Tibial artery (tissue), 4 donors: ENCODE measurements around the gene SPANXN2.
"Not testable (repeated sequence)": the region's sequence is repeated elsewhere in the genome, so short reads cannot be mapped to it uniquely, and the experiment has no call there.

Experiments used
- DNase-seq, 2 donors: peaks; one replicate each; pipeline ENCODE4 v3.0.0-alpha.2; 2019
- H3K27ac ChIP-seq, 2 donors: fragments of 200-600 bp; sonication (generic) in 1 of 2; 1 replicate in 1 of 2; 2 replicates in 1 of 2; pipeline ENCODE4 v1.5.1; 2018 to 2019; ENCODE audit warnings: mild to moderate bottlenecking in 1 of 2
- H3K27me3 ChIP-seq, 2 donors: fragments of 200-600 bp; sonication (generic) in 1 of 2; one replicate each; pipeline versions ENCODE4 v1.5.1 to v1.6.0; 2016 to 2019
- H3K36me3 ChIP-seq, 3 donors: fragments of 200-600 bp; sonication (generic) in 2 of 3; one replicate each; pipeline ENCODE4 v1.5.1; 2016 to 2019; ENCODE audit warnings: mild to moderate bottlenecking in 2 of 3
- H3K4me1 ChIP-seq, 4 donors: fragments of 200-600 bp; sonication (generic) in 2 of 4; 1 replicate in 3 of 4; 2 replicates in 1 of 4; pipeline ENCODE4 v1.5.1; 2016 to 2019
- H3K4me3 ChIP-seq, 2 donors: fragments of 200-600 bp; sonication (generic) in 1 of 2; 1 replicate in 1 of 2; 2 replicates in 1 of 2; pipeline ENCODE4 v1.5.1; 2018 to 2019; ENCODE audit warnings: mild to moderate bottlenecking in 2 of 2
- H3K9me3 ChIP-seq, 3 donors: fragments of 200-600 bp; sonication (generic) in 1 of 3; one replicate each; pipeline ENCODE4 v1.5.1; 2016 to 2019
- intact Hi-C: fragments of 100-400 bp; cut with DNase I; formaldehyde crosslinking; loops from one replicate; pipeline ENCODE4 v1.15.0; 2023; ENCODE audit warnings: low total_unique reads
- TF ChIP-seq, protein P1 (sequence below), 2 experiments: fragments of 200-600 bp in 1 of 2; fragments of 450-650 bp in 1 of 2; IDR thresholded peaks; one replicate each; pipeline ENCODE4 v1.5.1; 2017 to 2019; ENCODE audit warnings: antibody characterized with exemption in 2 of 2, mild to moderate bottlenecking in 1 of 2, moderate library complexity in 1 of 2

The SPANXN2 gene, protein sequence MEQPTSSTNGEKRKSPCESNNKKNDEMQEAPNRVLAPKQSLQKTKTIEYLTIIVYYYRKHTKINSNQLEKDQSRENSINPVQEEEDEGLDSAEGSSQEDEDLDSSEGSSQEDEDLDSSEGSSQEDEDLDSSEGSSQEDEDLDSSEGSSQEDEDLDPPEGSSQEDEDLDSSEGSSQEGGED

DNA sequence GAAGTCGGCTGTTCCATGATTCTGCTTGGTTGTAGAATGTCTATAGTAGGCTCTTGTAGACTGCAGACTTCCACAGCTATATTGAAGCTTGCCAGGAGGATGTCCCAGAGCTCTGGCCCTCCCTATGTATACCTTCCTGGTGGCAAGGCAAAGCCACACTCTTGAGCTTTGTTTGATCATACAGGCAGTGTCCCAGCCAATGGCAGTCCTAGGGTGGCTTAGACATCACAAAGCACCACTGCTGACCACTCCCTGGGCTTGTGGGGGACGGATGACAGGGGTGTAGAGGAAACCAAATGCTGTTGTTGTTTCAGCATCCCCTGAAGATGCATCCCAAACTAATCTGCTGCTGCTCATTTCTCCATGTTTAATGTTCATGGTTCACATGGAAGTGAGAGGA, at the start of gene SPANXN2:
SPANXN2 (minus strand) TSS at position 101 of the 400 bp plus-strand sequence; CDS start at position 17, 84 bp downstream.
- H3K4me3 ChIP-seq, H3K4me1 ChIP-seq, H3K27ac ChIP-seq, DNase-seq, H3K27me3 ChIP-seq, H3K9me3 ChIP-seq, H3K36me3 ChIP-seq, intact Hi-C loops: not testable (repeated sequence)

GRCh38 chrX:143768976-143769375, 48.4 kb upstream of the SPANXN2 start:
- Histone ChIP-seq H3K9me3 (no peaks in the 10 kb centered on the region), H3K27me3 (no peaks in the 10 kb centered on the region), H3K4me3 (no peak overlapping the region), H3K27ac (no peak overlapping the region), H3K4me1 (no peaks in the 10 kb centered on the region), H3K36me3 (no peaks in the 10 kb centered on the region)
- TF ChIP-seq, protein P1, sequence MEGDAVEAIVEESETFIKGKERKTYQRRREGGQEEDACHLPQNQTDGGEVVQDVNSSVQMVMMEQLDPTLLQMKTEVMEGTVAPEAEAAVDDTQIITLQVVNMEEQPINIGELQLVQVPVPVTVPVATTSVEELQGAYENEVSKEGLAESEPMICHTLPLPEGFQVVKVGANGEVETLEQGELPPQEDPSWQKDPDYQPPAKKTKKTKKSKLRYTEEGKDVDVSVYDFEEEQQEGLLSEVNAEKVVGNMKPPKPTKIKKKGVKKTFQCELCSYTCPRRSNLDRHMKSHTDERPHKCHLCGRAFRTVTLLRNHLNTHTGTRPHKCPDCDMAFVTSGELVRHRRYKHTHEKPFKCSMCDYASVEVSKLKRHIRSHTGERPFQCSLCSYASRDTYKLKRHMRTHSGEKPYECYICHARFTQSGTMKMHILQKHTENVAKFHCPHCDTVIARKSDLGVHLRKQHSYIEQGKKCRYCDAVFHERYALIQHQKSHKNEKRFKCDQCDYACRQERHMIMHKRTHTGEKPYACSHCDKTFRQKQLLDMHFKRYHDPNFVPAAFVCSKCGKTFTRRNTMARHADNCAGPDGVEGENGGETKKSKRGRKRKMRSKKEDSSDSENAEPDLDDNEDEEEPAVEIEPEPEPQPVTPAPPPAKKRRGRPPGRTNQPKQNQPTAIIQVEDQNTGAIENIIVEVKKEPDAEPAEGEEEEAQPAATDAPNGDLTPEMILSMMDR (IDR thresholded peaks at IDR 0.05), result no peak
- intact Hi-C loops, result no loop called here
- no peak for DNase-seq

DNA sequence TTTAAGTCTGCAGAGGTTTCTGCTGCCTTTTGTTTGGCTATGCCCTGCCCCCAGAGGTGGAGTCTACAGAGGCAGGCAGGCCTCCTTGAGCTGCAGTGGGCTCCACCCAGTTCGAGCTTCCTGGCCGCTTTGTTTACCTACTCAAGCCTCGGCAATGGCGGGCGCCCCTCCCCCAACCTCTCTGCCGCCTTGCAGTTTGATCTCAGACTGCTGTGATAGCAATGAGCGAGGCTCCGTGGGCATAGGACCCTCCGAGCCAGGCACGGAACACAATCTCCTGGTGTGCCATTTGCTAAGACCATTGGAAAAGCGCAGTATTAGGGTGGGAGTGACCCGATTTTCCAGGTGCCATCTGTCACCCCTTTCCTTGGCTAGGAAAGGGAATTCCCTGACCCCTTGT, 47.2 kb upstream of the SPANXN2 start:
- H3K27ac ChIP-seq, DNase-seq, H3K9me3 ChIP-seq, H3K36me3 ChIP-seq, intact Hi-C loops, H3K4me1 ChIP-seq, H3K27me3 ChIP-seq, H3K4me3 ChIP-seq: not testable (repeated sequence)

DNA sequence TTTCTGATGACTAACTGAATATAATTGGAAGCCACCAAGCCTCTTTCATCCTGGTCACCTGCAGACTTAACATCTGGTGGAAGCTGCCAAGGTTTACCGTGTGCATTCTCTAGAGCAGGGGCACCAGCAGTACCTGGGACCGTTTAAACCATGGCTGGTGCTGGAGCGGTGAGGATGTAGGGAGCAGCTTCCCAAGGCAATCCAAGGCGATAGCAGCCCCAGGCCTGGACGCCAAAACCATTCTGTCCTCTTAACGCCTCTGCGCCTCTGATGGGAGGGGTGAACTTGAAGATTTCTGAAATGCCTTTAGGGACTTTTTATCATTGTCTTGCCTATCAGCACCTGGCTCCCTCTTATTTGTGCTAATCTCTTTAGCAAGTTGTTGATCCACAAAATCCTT, 37.3 kb upstream of the SPANXN2 start:
- Histone ChIP-seq H3K9me3 (no peaks in the 10 kb centered on the region), H3K27ac (no peak overlapping the region), H3K27me3 (no peaks in the 10 kb centered on the region), H3K36me3 (no peaks in the 10 kb centered on the region), H3K4me3 (no peak overlapping the region), H3K4me1 (no peaks in the 10 kb centered on the region)
- TF ChIP-seq, protein P1 (IDR thresholded peaks at IDR 0.05), result no peak
- intact Hi-C loops, result no loop called here
- DNase-seq, result no peak

GRCh38 chrX:143757375-143757774, 36.8 kb upstream of the SPANXN2 start:
- Histone ChIP-seq H3K4me3 (no peak overlapping the region), H3K27ac (no peak overlapping the region), H3K27me3 (no peaks in the 10 kb centered on the region), H3K9me3 (no peaks in the 10 kb centered on the region), H3K36me3 (no peaks in the 10 kb centered on the region), H3K4me1 (no peaks in the 10 kb centered on the region)
- no peak for DNase-seq
- TF ChIP-seq, protein P1 (IDR thresholded peaks at IDR 0.05), result no peak
- intact Hi-C loops, result no loop called here

DNA sequence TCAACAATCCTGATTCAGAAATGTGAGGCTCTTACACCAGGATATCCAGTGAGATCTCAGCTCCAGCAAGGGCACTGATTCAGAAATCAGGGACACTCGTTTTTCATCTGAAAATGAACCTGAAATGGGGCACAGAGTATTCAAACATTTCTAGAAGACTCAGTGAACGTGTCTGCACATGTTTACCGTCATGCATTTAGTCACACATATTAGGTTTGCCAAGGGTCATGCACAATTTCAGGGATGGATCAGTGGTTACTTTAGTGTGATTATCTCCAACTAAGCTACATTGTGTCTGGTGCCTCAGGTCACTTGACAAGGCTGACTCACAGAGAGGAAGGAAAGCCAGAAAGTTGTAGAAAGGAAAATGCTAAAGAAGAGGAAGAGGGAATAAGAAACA, 33.6 kb upstream of the SPANXN2 start:
- no peaks in the 10 kb centered on the region for H3K36me3 ChIP-seq
- intact Hi-C loops, result no loop called here
- no peak overlapping the region for H3K27ac ChIP-seq
- TF ChIP-seq, protein P1 (IDR thresholded peaks at IDR 0.05), result no peak
- DNase-seq, result no peak
- H3K27me3 ChIP-seq, result no peaks in the 10 kb centered on the region
- H3K9me3 ChIP-seq, result no peaks in the 10 kb centered on the region
- H3K4me1 ChIP-seq, result no peaks in the 10 kb centered on the region
- H3K4me3 ChIP-seq, result no peak overlapping the region

DNA sequence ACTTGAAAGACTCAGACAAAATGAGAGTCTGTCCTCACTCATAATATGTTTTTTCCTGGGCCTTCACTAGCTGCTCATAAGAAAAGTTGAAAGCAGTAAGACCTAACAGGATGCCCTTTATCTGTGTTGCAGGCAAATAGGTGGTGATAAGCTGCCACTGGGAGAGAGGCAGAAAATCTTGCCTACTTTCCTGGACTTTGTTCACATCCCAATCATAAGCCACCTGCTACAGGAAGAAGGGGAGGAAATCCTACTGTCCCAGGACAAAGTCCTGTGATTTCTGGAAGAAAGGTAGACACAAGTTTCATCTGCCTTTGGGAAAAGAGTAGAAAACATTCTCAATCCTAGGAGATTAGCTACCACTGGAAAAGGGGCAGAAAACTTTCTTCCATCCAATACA, 13.3 kb upstream of the SPANXN2 start:
- DNase-seq, result no peak
- Histone ChIP-seq H3K36me3 (no peaks in the 10 kb centered on the region), H3K4me1 (no peaks in the 10 kb centered on the region), H3K9me3 (no peaks in the 10 kb centered on the region), H3K27ac (no peak overlapping the region), H3K4me3 (no peak overlapping the region), H3K27me3 (no peaks in the 10 kb centered on the region)
- intact Hi-C loops, result no loop called here
- TF ChIP-seq, protein P1 (IDR thresholded peaks at IDR 0.05), result no peak
